Measurements from ENCODE around the gene NKG7.

DNA sequence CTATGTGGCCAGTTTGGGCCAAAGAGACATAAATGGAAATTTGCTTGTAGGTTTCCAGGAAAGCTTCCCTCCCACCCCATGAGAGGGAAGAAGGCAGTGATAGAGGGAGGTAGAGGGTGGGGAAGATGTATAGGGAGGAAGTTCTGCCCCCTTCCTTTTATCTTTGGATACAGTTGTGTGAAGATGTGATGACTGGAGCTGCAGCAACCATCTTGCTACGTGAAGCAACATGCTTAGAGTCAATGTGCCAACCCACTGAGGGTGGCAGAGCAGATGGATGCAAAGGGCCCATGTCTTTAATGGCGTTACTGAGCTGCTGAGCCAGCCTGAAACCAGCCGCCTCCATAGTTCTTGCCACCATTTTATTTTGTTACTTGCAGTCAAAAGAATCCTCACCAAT, 41.3 kb downstream of the NKG7 start:
- no peak for TF ChIP-seq EZH2 (IDR thresholded peaks at IDR 0.05; ENCODE audit: low read depth, unreplicated experiment)
- no peak for TF ChIP-seq POLR2AphosphoS5 (IDR thresholded peaks at IDR 0.05; ENCODE audit: low read depth)
- TF ChIP-seq EZH2phosphoT487 (IDR thresholded peaks at IDR 0.05; ENCODE audit: unreplicated experiment): no peak
- TF ChIP-seq, protein P1, sequence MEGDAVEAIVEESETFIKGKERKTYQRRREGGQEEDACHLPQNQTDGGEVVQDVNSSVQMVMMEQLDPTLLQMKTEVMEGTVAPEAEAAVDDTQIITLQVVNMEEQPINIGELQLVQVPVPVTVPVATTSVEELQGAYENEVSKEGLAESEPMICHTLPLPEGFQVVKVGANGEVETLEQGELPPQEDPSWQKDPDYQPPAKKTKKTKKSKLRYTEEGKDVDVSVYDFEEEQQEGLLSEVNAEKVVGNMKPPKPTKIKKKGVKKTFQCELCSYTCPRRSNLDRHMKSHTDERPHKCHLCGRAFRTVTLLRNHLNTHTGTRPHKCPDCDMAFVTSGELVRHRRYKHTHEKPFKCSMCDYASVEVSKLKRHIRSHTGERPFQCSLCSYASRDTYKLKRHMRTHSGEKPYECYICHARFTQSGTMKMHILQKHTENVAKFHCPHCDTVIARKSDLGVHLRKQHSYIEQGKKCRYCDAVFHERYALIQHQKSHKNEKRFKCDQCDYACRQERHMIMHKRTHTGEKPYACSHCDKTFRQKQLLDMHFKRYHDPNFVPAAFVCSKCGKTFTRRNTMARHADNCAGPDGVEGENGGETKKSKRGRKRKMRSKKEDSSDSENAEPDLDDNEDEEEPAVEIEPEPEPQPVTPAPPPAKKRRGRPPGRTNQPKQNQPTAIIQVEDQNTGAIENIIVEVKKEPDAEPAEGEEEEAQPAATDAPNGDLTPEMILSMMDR (conservative IDR thresholded peaks at IDR 0.05; ENCODE audit: low read depth in 2 of 2): no peak
- no peak for TF ChIP-seq JUNB (IDR thresholded peaks at IDR 0.05; ENCODE audit: unreplicated experiment)
- TF ChIP-seq, protein P2, sequence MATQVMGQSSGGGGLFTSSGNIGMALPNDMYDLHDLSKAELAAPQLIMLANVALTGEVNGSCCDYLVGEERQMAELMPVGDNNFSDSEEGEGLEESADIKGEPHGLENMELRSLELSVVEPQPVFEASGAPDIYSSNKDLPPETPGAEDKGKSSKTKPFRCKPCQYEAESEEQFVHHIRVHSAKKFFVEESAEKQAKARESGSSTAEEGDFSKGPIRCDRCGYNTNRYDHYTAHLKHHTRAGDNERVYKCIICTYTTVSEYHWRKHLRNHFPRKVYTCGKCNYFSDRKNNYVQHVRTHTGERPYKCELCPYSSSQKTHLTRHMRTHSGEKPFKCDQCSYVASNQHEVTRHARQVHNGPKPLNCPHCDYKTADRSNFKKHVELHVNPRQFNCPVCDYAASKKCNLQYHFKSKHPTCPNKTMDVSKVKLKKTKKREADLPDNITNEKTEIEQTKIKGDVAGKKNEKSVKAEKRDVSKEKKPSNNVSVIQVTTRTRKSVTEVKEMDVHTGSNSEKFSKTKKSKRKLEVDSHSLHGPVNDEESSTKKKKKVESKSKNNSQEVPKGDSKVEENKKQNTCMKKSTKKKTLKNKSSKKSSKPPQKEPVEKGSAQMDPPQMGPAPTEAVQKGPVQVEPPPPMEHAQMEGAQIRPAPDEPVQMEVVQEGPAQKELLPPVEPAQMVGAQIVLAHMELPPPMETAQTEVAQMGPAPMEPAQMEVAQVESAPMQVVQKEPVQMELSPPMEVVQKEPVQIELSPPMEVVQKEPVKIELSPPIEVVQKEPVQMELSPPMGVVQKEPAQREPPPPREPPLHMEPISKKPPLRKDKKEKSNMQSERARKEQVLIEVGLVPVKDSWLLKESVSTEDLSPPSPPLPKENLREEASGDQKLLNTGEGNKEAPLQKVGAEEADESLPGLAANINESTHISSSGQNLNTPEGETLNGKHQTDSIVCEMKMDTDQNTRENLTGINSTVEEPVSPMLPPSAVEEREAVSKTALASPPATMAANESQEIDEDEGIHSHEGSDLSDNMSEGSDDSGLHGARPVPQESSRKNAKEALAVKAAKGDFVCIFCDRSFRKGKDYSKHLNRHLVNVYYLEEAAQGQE (IDR thresholded peaks at IDR 0.05; ENCODE audit: unreplicated experiment): no peak
- TF ChIP-seq ZNF114 (CRISPR knock-in tag; IDR thresholded peaks at IDR 0.05): no peak
- TF ChIP-seq, protein P3, sequence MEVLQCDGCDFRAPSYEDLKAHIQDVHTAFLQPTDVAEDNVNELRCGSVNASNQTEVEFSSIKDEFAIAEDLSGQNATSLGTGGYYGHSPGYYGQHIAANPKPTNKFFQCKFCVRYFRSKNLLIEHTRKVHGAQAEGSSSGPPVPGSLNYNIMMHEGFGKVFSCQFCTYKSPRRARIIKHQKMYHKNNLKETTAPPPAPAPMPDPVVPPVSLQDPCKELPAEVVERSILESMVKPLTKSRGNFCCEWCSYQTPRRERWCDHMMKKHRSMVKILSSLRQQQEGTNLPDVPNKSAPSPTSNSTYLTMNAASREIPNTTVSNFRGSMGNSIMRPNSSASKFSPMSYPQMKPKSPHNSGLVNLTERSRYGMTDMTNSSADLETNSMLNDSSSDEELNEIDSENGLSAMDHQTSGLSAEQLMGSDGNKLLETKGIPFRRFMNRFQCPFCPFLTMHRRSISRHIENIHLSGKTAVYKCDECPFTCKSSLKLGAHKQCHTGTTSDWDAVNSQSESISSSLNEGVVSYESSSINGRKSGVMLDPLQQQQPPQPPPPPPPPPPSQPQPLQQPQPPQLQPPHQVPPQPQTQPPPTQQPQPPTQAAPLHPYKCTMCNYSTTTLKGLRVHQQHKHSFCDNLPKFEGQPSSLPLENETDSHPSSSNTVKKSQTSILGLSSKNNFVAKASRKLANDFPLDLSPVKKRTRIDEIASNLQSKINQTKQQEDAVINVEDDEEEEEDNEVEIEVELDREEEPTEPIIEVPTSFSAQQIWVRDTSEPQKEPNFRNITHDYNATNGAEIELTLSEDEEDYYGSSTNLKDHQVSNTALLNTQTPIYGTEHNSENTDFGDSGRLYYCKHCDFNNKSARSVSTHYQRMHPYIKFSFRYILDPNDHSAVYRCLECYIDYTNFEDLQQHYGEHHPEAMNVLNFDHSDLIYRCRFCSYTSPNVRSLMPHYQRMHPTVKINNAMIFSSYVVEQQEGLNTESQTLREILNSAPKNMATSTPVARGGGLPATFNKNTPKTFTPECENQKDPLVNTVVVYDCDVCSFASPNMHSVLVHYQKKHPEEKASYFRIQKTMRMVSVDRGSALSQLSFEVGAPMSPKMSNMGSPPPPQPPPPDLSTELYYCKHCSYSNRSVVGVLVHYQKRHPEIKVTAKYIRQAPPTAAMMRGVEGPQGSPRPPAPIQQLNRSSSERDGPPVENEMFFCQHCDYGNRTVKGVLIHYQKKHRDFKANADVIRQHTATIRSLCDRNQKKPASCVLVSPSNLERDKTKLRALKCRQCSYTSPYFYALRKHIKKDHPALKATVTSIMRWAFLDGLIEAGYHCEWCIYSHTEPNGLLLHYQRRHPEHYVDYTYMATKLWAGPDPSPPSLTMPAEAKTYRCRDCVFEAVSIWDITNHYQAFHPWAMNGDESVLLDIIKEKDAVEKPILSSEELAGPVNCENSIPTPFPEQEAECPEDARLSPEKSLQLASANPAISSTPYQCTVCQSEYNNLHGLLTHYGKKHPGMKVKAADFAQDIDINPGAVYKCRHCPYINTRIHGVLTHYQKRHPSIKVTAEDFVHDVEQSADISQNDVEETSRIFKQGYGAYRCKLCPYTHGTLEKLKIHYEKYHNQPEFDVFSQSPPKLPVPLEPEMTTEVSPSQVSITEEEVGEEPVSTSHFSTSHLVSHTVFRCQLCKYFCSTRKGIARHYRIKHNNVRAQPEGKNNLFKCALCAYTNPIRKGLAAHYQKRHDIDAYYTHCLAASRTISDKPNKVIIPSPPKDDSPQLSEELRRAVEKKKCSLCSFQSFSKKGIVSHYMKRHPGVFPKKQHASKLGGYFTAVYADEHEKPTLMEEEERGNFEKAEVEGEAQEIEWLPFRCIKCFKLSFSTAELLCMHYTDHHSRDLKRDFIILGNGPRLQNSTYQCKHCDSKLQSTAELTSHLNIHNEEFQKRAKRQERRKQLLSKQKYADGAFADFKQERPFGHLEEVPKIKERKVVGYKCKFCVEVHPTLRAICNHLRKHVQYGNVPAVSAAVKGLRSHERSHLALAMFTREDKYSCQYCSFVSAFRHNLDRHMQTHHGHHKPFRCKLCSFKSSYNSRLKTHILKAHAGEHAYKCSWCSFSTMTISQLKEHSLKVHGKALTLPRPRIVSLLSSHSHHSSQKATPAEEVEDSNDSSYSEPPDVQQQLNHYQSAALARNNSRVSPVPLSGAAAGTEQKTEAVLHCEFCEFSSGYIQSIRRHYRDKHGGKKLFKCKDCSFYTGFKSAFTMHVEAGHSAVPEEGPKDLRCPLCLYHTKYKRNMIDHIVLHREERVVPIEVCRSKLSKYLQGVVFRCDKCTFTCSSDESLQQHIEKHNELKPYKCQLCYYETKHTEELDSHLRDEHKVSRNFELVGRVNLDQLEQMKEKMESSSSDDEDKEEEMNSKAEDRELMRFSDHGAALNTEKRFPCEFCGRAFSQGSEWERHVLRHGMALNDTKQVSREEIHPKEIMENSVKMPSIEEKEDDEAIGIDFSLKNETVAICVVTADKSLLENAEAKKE (CRISPR knock-in tag; IDR thresholded peaks at IDR 0.05): no peak
- TF ChIP-seq, protein P4, sequence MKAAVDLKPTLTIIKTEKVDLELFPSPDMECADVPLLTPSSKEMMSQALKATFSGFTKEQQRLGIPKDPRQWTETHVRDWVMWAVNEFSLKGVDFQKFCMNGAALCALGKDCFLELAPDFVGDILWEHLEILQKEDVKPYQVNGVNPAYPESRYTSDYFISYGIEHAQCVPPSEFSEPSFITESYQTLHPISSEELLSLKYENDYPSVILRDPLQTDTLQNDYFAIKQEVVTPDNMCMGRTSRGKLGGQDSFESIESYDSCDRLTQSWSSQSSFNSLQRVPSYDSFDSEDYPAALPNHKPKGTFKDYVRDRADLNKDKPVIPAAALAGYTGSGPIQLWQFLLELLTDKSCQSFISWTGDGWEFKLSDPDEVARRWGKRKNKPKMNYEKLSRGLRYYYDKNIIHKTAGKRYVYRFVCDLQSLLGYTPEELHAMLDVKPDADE (IDR thresholded peaks at IDR 0.05): no peak
- no peak for TF ChIP-seq CREB1 (CRISPR knock-in tag; IDR thresholded peaks at IDR 0.05; ENCODE audit: low read depth)
- TF ChIP-seq NANOG (IDR thresholded peaks at IDR 0.05; ENCODE audit: borderline replicate concordance): no peak
- no peak for TF ChIP-seq STAT1 (IDR thresholded peaks at IDR 0.05; ENCODE audit: unreplicated experiment)
- TF ChIP-seq ZNF331 (CRISPR knock-in tag; IDR thresholded peaks at IDR 0.05; ENCODE audit: low read depth): no peak
